HG02571 (cell line): Measurements from ENCODE around the gene LCORL.
"Not testable (repeated sequence)": the region's sequence is repeated elsewhere in the genome, so short reads cannot be mapped to it uniquely, and the experiment has no call there.

Experiments used
- ATAC-seq: cut with Tn5 transposase; IDR thresholded peaks from one replicate; pipeline ENCODE4 v1.9.1; 2021; ENCODE audit warnings: mild to moderate bottlenecking, moderate library complexity; ENCODE audit not compliant: unreplicated experiment

Gene LCORL

GRCh38 chr4:17861906-17862305 is 159.6 kb downstream of the LCORL start:
- not testable (repeated sequence) for ATAC-seq

- no peak for ATAC-seq
Measured at GRCh38 chr4:17859793-17860406, 161.7 kb downstream of the LCORL start.

- no peak for ATAC-seq
Measured at GRCh38 chr4:17854036-17854435, 167.5 kb downstream of the LCORL start.

GRCh38 chr4:17851959-17852358 is 169.6 kb downstream of the LCORL start:
- no peak for ATAC-seq

- not testable (repeated sequence) for ATAC-seq
Measured at GRCh38 chr4:17850295-17850694, 171.3 kb downstream of the LCORL start.

- no peak for ATAC-seq
Measured at GRCh38 chr4:17846266-17846665, 175.3 kb downstream of the LCORL start.

- ATAC-seq, result no peak
Measured at GRCh38 chr4:17823871-17824669, 197.5 kb downstream of the LCORL start.

GRCh38 chr4:17817027-17817426 is 204.5 kb downstream of the LCORL start:
- peak; percentile 82 for ATAC-seq

- no peak for ATAC-seq
Measured at GRCh38 chr4:17816142-17816541, 205.4 kb downstream of the LCORL start.

- ATAC-seq, result no peak
Measured at GRCh38 chr4:17814140-17814539, 207.4 kb downstream of the LCORL start.

GRCh38 chr4:17812801-17813200 is 208.8 kb downstream of the LCORL start:
- ATAC-seq, result no peak

GRCh38 chr4:17812125-17812524 is 209.4 kb downstream of the LCORL start:
- no peak for ATAC-seq

GRCh38 chr4:17811078-17811603 is 210.4 kb downstream of the LCORL start:
- ATAC-seq, result peak; percentile 25

- ATAC-seq, result peak; percentile 91
Measured at GRCh38 chr4:17810260-17811077, 211.1 kb downstream of the LCORL start, which contains the start of the genes DCAF16 and NCAPG. Gene DCAF16 (minus strand): TSS chr4:17810757. CDS start chr4:17804141, 6,616 bp downstream. Gene NCAPG (plus strand): TSS chr4:17810979. CDS start chr4:17811078, 99 bp downstream.

GRCh38 chr4:17809667-17810066 is 211.9 kb downstream of the LCORL start:
- no peak for ATAC-seq

- no peak for ATAC-seq
Measured at GRCh38 chr4:17807446-17807845, 214.1 kb downstream of the LCORL start.

- ATAC-seq, result no peak
Measured at GRCh38 chr4:17805580-17806155, 215.9 kb downstream of the LCORL start.

- ATAC-seq, result no peak
Measured at GRCh38 chr4:17797808-17798207, 223.7 kb downstream of the LCORL start.

GRCh38 chr4:17794730-17795129 is 226.8 kb downstream of the LCORL start:
- ATAC-seq, result no peak
